Brain microvascular endothelial cell (primary cell): ENCODE results near the gene EXOC4.

Experiments
- DNase-seq: peaks from one replicate; pipeline ENCODE4 v3.0.0-alpha.2; 2020
- H3K27ac ChIP-seq: fragments of 250-450 bp; sonication (Bioruptor Pico); 2 replicates; pipeline ENCODE4 v1.5.1; 2020; ENCODE audit warnings: mild to moderate bottlenecking, moderate library complexity
- H3K27me3 ChIP-seq: fragments of 250-450 bp; sonication (Bioruptor Pico); replicated peaks from 2 replicates; pipeline ENCODE4 v1.5.1; 2020; ENCODE audit warnings: mild to moderate bottlenecking
- H3K36me3 ChIP-seq: fragments of 250-450 bp; sonication (Bioruptor Pico); replicated peaks from 2 replicates; pipeline ENCODE4 v1.5.1; 2020; ENCODE audit warnings: mild to moderate bottlenecking
- H3K4me3 ChIP-seq: 2 replicates; pipeline ENCODE4 v1.5.1; 2011; ENCODE audit warnings: low read depth, mild to moderate bottlenecking, control low read depth, low read length, moderate library complexity
- in situ Hi-C: cut with HindIII; loops from 2 replicates; pipeline ENCODE4 v1.10.0; 2017; ENCODE audit warnings: low sequenced_read_pairs, low pct_ligation_motif_present
- TF ChIP-seq, protein P1 (sequence below): IDR thresholded peaks from 2 replicates; pipeline ENCODE4 v1.5.1; 2011; ENCODE audit warnings: low read depth, mild to moderate bottlenecking, moderate library complexity, low read length, control low read depth, inconsistent platforms; ENCODE audit errors: missing control alignments

Gene EXOC4

DNA sequence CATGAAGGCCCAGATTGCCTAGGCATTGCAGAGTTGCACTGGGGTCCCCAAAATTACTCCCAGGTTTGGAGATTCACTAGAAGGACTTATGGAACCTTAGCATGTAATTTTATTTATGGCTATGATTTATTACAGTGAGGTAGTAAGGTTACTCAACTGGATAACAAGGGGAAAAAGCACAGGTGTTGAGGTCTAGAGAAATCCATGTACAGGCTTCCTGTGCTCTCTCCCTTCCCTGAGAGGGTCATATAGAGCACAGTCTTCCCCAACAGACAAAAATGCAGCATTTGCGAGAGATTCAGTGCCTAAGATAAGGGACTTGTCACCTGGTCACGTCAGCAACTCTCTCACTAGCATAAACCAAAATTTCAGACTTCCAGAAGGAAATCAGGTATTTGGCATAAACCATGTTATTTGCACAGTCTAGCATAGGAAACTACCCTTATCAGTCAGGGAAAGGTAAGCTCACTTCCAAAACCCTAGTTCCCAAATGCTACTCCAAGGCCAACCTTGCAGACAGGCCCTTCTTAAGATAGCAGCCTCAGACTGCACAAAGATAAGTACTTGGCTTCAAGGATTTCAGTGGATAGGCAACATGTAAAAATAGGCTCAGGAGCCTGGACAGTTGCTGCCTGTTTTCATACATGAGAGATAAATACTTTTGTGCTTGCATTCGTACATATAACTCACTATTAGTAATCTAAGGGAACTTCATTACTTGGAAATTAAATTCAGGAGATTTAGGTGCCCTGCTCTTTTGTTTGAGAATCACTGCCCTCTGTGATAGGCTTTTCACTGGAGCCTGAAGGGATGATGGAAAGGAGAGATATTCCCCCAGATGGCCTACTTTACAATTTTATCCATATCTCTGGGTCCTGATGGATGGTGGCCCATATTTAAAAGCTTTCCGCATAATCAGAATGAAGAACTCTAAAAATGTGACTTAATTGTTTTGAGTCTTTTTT is 495.8 kb downstream of the EXOC4 start:
- Histone ChIP-seq H3K36me3 (no peaks in the 10 kb centered on the region), H3K4me3 (no peak overlapping the region), H3K27ac (no peak overlapping the region), H3K27me3 (no peaks in the 10 kb centered on the region)
- DNase-seq = no peak
- TF ChIP-seq, protein P1, sequence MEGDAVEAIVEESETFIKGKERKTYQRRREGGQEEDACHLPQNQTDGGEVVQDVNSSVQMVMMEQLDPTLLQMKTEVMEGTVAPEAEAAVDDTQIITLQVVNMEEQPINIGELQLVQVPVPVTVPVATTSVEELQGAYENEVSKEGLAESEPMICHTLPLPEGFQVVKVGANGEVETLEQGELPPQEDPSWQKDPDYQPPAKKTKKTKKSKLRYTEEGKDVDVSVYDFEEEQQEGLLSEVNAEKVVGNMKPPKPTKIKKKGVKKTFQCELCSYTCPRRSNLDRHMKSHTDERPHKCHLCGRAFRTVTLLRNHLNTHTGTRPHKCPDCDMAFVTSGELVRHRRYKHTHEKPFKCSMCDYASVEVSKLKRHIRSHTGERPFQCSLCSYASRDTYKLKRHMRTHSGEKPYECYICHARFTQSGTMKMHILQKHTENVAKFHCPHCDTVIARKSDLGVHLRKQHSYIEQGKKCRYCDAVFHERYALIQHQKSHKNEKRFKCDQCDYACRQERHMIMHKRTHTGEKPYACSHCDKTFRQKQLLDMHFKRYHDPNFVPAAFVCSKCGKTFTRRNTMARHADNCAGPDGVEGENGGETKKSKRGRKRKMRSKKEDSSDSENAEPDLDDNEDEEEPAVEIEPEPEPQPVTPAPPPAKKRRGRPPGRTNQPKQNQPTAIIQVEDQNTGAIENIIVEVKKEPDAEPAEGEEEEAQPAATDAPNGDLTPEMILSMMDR = no peak
- in situ Hi-C loops = no loop called here

DNA sequence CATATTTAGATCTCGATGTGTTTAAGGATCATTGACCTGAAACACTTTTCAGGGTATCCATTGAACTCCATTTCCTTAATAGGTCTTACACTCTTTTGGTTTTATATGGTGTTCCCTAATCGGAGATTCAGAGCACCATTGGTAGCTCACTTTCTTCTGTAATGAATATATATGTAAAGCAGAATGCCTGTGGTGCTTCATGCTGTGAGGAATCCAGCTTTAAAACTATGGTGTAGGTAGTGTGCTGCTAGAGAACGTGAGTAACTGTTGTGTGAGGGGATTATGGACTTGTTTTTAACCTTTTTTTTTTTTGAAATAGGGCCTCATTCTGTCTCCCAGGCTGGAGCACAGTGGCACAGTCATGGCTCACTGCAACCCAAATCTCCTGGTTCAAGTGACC is 497.4 kb downstream of the EXOC4 start:
- in situ Hi-C loops = no loop called here

DNA sequence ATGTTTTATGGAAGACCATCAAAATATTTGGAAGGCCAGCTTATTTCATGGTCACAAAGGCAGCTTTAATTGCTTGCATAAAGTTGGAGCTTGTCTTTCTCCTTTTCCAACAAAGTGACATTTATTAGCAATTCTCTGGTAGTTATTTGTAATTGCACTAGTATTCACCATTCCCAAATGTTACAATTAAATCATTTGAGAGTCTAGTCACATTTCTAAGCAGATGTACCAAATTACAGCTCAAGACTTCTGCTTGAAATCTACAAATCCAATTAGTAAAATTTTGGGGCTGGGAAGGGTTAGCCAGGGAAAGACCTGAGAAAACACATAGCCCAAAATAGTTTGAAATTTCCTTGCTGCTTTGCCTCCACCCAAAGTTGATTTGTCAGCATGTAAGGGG is 498.2 kb downstream of the EXOC4 start:
- H3K4me3 ChIP-seq = no peak overlapping the region
- H3K27ac ChIP-seq = no peak overlapping the region
- TF ChIP-seq, protein P1 = no peak
- no peaks in the 10 kb centered on the region for H3K36me3 ChIP-seq
- no peaks in the 10 kb centered on the region for H3K27me3 ChIP-seq
- in situ Hi-C loops = no loop called here
- DNase-seq = no peak

More for the DNA sequence above, 497.4 kb downstream of the EXOC4 start:
- no peaks in the 10 kb centered on the region for H3K36me3 ChIP-seq
- TF ChIP-seq, protein P1 = no peak
- DNase-seq = no peak
- no peak overlapping the region for H3K4me3 ChIP-seq
- H3K27me3 ChIP-seq = no peaks in the 10 kb centered on the region
- no peak overlapping the region for H3K27ac ChIP-seq

- no peak for DNase-seq
- TF ChIP-seq, protein P1 = no peak
- H3K36me3 ChIP-seq = no peaks in the 10 kb centered on the region
- in situ Hi-C loops = no loop called here
- H3K27ac ChIP-seq = no peak overlapping the region
- H3K27me3 ChIP-seq = no peaks in the 10 kb centered on the region
- H3K4me3 ChIP-seq = no peak overlapping the region
Observed at GRCh38 chr7:133753513-133753912, 500.6 kb downstream of the EXOC4 start.

- H3K27me3 ChIP-seq = no peaks in the 10 kb centered on the region
- no peak for DNase-seq
- no peak overlapping the region for H3K27ac ChIP-seq
- H3K4me3 ChIP-seq = no peak overlapping the region
- in situ Hi-C loops = no loop called here
- TF ChIP-seq, protein P1 = no peak
- no peaks in the 10 kb centered on the region for H3K36me3 ChIP-seq
Observed at GRCh38 chr7:133754708-133755107, 501.8 kb downstream of the EXOC4 start.
